HG02884 (cell line): ENCODE results near the gene UGT1A3.

Experiments
- ATAC-seq: cut with Tn5 transposase; IDR thresholded peaks from one replicate; pipeline ENCODE4 v1.9.1; 2021; ENCODE audit warnings: mild to moderate bottlenecking, moderate library complexity; ENCODE audit not compliant: unreplicated experiment

Gene UGT1A3

DNA sequence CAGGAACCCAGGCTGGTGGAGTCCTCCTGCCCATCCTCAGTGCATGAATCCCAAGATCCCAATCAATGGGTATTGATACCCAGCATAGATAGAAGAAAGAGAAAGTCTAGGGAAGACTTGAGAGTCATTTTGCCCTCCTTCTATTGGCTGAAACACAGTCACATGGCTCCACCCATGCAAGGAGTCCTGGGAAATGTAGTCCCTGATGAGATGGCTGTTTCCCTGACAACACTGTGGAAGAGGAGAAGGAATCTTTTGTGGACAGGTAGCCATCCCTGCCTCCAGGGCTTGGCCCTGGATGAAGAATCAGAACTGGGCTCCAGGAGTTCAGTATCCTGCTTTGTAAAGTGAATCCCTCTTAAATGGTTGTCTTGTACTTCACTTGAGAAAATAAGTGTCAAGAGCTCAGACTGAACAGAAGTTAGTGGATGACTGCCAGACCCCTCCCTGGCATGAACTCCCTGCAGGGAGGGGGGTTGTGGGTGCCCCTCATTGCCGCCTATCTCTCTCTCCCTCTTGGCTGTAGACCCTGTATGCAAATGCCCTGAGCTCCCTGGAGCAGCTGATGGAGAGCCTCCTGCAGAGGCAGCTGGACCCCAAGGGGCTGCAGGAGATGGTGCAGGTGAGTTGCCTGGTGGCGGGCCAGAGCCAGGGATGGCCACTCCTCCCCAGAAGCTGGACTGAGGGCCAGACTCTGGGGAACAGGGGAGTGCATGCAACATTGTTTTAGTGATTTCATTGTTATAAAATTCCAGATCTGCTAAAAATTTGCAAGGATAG, 85.4 kb downstream of the UGT1A3 start:
- ATAC-seq = no peak

DNA sequence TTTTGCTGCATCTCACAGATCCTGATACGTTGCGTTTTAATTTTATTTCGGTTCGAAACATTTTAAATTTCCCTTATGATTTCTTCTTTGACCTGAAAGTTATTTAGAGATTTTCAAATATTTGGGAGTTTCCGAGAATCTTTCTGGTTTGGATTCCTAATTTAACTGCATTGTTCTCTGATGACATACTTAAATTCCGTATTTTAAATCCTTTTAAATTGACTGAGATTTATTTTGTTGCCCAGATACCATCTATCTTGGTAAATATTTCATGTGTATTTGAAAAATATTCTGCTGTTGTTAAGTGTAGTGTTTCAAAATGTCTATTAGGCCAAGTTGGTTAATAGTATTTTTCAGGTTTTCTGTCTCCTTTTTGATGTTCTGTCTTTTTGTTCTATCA, 87.0 kb downstream of the UGT1A3 start:
- ATAC-seq = no peak

DNA sequence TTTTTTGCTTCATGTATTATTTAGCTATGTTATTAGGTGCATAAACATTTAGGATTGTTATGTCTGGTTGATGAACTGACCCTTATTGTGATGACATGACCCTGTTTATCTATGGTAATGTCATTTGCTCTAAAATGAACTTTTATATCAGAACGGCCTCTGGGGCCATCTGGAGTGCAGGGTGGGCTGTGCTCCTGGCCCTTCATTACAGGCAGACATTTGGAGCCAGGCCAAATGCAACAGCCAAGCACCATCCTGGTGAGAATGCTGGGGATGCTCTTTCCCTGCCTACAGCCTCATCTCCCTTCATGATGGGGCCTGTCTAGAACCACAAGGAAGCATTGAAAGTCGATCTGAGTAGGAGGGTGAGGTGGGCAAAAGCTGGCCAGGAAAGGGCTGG, 87.5 kb downstream of the UGT1A3 start:
- no peak for ATAC-seq

DNA sequence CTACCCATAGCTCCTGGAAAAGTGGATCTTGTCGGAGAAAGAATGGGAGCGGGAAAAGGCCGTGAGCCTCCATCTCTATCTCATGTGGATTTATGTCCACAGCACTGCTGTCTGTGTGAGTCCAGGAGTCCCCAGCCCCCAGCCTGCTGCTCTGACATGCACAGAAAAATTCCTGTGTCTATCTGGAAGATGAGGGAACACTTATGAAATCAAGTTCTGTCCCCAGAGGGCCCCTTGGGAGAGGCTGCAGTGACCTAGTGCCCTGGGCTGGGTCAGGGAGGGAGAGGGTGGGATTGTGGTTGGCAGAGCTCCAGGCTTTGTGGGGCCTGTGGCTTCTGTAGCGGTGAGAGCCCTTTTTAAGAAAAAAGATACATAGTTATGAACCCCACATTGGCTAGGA, 87.9 kb downstream of the UGT1A3 start:
- ATAC-seq = no peak

DNA sequence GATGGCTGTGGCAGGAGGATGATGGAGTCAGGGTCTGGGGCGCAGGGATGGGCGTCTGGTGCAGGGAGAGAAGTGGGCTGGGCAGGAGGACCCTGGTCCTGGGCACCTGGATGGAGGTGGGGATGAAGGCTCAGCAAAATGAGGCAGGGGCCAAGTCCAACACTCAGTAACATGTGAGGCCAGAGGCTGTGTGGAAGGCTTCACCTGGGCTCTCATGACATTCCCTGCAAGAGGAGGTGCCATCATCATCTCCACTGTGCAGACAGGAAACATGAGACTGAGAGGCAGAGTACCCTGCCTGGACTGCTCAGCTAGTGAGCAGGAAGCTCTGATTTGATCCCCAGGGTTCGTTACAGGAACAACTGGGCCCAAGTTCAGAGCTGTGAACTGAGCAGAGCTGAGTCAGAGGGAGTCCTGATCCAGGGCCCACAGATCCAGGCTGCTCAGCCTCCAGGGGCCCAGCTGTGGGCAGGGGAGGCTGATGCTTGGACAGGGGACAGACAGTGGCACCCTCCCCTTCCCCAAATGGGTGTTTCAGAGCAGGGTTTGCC, 88.6 kb downstream of the UGT1A3 start:
- no peak for ATAC-seq

DNA sequence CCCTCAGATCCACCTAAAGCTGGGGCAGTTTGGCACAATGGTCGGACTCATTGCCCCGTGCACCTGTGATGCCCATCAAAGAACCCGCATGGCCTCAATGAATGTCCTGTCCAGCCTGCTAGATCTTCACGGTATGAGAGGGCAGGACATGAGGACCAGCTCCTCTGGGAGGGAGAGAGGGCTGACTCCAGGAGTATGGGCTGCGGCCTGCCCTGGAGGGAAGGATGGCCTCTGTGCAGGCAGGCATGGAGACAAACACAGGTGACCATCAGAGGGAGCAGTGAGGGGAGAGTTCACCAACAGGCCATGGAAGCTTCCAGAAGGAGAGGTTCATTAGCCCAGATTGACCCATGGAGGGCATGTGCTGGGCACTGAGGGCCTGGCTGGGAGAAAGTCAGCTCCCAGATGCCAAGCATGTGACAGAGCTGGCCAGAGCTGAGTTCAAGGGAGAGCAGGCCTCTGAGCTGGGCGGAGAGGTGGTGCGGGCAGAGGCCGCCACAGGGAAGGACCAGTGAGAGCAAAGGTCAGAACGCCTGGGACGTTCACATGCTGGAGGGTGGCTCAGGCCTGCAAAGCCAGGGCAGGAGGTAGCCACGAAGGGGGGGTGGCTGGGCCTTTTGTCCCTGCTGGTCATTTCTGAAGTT, 89.3 kb downstream of the UGT1A3 start:
- no peak for ATAC-seq

DNA sequence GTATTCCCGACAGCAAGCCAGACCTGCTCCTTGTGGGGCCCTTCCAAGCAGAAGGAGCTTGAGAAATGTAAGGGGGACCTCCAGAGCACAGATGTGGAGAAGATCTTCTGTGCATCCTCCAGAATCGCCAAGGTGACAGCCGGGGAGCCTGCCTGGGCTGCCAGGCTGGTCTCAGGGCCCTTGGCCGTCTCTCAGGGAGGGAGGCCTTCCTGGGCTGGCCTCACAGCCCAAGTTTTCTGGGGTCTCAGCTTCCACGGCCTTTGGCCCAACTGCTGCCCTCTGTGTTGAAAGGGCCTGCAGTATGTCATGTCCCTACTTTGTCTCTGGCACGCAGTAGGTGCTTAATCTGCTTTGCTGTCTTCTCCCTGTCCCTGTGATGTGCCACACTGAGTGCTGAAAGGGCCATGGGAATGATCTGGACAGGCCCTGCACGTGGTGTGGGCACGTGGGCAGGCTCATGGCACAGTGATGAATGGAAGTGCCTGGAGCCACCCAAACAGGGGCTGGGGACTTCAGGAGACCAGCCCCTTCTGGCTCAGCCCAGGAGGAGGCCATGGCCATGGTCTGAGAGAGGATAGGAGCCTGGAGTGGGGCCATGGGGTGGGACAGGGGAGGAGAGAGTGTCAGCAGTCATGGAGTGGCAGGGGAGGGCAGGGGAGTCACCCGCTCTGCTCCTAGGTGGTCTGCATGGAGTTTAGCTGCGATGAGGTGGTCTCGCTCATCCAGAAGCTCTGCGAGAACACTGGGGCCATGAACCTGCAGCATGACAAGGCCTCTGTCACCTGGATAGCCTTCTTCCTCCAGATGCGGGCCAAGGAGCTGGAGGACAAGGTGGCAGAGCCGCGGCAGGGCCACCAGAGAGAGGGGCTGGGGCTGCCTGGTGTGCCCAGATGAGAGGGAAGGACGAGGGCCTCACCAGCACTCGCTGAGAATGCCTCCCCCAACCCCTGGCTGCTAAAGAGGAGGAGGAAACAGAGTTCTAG, 90.1 kb downstream of the UGT1A3 start:
- ATAC-seq = no peak

DNA sequence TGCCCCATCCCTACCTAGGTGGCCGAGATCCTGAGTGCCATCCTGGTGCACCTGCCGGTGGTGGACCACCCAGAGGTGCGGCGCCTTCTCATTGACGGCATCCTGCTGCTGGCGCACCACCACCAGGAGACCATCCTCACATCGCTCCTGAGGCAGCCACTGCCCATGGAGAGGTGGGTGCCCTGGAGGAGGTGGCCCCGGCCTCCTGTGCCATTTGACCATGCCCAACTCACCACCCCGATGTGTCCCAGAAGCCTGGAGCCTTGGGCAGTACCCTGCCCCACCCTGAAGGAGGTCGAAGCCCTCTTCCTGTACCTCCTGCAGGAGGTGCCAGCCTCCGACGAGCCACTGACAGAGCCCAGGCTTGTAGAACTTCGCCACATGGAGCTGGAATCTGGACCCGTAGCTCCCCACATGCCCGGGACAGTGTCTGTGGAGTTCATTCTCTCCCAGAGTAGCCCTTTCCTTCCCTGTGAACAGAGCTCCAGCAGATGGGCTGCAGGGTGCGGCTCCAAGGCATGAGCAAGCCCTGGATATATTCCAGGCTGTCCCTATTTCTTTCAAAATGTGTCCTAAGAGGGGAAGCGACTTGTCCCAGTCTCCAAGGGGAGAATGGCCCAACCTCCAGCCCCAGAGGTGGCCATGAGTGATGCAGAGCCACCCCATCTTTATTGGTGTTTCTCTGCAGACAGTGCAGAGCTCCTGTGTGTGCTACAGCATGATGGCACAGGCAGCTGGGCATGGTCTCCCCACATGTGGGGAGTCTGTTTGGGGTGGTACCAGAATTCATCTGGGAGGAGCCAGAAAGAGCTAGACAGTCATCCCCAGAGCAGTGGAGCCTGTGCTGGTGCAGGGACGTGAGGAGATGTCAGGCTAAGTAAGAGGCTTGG, 91.3 kb downstream of the UGT1A3 start:
- no peak for ATAC-seq

DNA sequence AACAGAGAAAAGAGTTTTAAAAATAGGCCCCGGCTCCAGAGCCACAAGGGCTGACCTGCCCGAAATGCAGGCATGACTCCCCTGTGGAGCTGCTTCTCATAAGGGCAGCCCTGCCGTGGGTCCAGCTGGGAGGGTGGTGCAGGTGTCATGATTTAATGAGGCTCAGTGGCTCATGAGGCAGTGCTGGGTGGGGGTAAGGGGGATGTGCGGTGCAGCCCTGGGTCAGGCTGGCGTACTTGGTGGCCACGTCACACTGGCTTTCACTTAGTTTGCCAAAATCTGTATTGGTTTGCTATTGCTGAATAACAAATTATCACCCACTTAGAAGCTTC, 91.9 kb downstream of the UGT1A3 start:
- no peak for ATAC-seq

DNA sequence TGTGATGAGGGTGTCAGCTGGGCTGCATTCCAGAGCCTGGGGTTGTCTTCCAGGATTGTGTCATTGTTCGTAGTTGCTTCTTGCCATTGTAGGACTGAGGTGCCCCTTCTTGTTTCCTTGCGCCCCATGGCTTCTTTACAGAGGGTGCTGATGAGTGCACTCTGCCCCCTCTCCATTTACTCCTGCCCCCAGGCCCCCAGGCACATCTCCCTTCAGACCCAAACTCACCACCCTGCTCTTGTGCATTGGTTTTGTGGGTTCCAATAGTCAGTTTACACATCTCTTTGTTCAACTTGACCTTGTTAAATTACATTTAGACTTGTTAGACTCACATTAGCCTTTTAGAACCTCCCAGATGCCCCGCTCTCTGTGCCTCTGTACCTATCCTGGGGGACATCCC, 92.4 kb downstream of the UGT1A3 start:
- ATAC-seq = no peak

DNA sequence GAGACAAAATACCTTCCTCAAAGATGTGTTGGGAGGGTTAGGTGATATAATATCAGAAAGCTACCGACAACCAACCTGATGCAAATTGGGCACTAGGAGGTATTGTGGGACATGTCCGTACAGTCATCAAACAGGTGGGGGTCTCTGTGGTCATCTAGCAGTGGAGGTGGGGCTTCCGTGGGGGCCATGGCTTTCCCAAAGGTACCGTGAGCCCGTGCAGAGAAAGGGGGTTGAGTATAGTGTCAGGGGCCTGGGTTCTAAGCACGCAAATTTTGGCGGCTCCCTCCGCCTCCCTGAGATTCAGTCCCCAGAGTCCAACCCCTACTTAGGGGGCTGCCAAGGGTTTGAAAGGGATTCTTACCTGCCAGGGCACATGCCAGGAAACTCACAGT, 92.9 kb downstream of the UGT1A3 start:
- no peak for ATAC-seq

DNA sequence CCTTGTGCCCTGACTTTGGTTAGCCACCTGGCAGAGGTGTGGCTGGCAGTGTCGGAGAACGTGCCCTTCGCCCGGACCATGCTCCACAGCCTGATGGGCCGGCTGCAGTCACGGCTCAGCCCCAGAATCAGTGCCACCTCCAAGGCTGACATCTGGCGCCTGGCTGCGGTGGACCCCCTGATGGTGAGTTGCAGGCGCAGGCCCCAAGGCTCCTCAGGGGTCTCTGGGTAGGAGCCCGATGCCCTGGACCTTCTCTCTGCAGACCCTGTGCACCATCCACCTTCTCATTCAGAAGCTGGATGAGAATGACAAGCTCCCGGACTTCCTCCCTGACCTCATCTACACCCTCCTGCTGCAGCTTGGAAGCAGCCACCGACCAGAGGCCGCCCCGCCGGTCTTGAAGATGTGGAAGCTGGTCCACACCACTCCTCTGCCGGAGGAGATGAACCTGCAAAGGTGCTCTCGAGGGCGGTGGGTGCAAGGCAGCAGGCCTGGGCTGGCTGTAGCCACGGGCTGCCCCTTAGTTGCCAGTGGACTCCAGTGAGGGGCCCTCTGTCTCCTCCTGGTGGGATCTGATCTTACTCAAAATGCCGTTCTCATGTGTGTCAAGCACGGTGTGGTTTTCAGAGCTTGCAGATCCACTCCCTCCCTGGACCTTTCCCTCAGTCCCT, 93.4 kb downstream of the UGT1A3 start:
- ATAC-seq = no peak
